Keratinocyte (primary cell): ENCODE data around the gene CELSR3. TPM values are rescaled to one million over a fixed set of nuclear protein-coding genes. Genes with fewer than 3 reads are reported as not detected.

Experiments
- DNase-seq: peaks from one replicate; pipeline ENCODE4 v3.0.0-alpha.2; 2011; ENCODE audit warnings: low read depth, missing footprints, low spot score
- FAIRE-seq: peaks from 2 replicates; lab custom pipeline; 2011; peaks lifted over from hg19 to GRCh38; lab: Jason Lieb, UNC
- H2AFZ ChIP-seq: 2 replicates; pipeline ENCODE4 v1.6.0; 2012; ENCODE audit warnings: low read length, control low read depth, inconsistent platforms; ENCODE audit not compliant: control insufficient read depth
- H3K27ac ChIP-seq: 2 replicates; pipeline ENCODE4 v1.5.1; 2011; ENCODE audit warnings: low read length; ENCODE audit not compliant: control insufficient read depth, insufficient read depth
- H3K27me3 ChIP-seq: 3 replicates; pipeline ENCODE4 v1.6.0; 2011; ENCODE audit warnings: low read length; ENCODE audit not compliant: control insufficient read depth, insufficient read depth; ENCODE audit errors: extremely low read depth
- H3K36me3 ChIP-seq, 2 experiments: 2 replicates in 1 of 2; 3 replicates in 1 of 2; pipeline ENCODE4 v1.5.1; 2011; ENCODE audit warnings: low read length in 2 of 2, mild to moderate bottlenecking in 1 of 2; ENCODE audit not compliant: control insufficient read depth in 2 of 2, insufficient read depth in 2 of 2; ENCODE audit errors: extremely low read depth in 1 of 2
- H3K4me1 ChIP-seq: 3 replicates; pipeline ENCODE4 v1.5.1; 2011; ENCODE audit warnings: low read length; ENCODE audit not compliant: control insufficient read depth, insufficient read depth; ENCODE audit errors: extremely low read depth
- H3K4me2 ChIP-seq: 3 replicates; pipeline ENCODE4 v1.6.0; 2011; ENCODE audit warnings: low read depth, low read length; ENCODE audit not compliant: control insufficient read depth, insufficient read depth; ENCODE audit errors: extremely low read depth
- H3K4me3 ChIP-seq, 3 experiments: fragments of 200-600 bp in 1 of 3; sonication (generic) in 1 of 3; 2 replicates in 2 of 3; 3 replicates in 1 of 3; pipeline ENCODE4 v1.5.1; 2011 to 2016; ENCODE audit warnings: low read length in 3 of 3, mild to moderate bottlenecking in 3 of 3, control low read depth in 2 of 3, inconsistent platforms in 1 of 3, low read depth in 1 of 3, mixed read lengths in 1 of 3, mixed run types in 1 of 3, moderate library complexity in 1 of 3; ENCODE audit not compliant: control insufficient read depth in 2 of 3, insufficient read depth in 2 of 3; ENCODE audit errors: extremely low read depth in 1 of 3
- H3K79me2 ChIP-seq: 2 replicates; pipeline ENCODE4 v1.6.0; 2012; ENCODE audit warnings: low read length; ENCODE audit not compliant: control insufficient read depth, insufficient read depth
- H3K9ac ChIP-seq: 3 replicates; pipeline ENCODE4 v1.6.0; 2011; ENCODE audit warnings: low read length; ENCODE audit not compliant: control insufficient read depth, insufficient read depth; ENCODE audit errors: extremely low read depth
- H3K9me1 ChIP-seq: 3 replicates; pipeline ENCODE4 v1.6.0; 2011; ENCODE audit warnings: low read length; ENCODE audit not compliant: control insufficient read depth, insufficient read depth; ENCODE audit errors: extremely low read depth
- H3K9me3 ChIP-seq: 2 replicates; pipeline ENCODE4 v1.5.1; 2012; ENCODE audit warnings: low read depth, low read length; ENCODE audit not compliant: control insufficient read depth
- H4K20me1 ChIP-seq: 3 replicates; pipeline ENCODE4 v1.6.0; 2011; ENCODE audit warnings: low read length; ENCODE audit not compliant: control insufficient read depth, insufficient read depth; ENCODE audit errors: extremely low read depth
- EZH2 ChIP-seq: IDR thresholded peaks from one replicate; pipeline ENCODE4 v1.6.1; 2012; ENCODE audit warnings: inconsistent platforms, mild to moderate bottlenecking, low read length, moderate library complexity
- dilution Hi-C: fragments of 300-500 bp; cut with MboI; formaldehyde crosslinking; loops from one replicate; pipeline ENCODE4 v1.7.0; 2020; ENCODE audit warnings: low sequenced_read_pairs; ENCODE audit not compliant: extremely low pct_ligation_motif_present
- polyA plus RNA-seq, 5 experiments: library from polyadenylated mRNA; depleted of rRNA in 3 of 5; stranded (reverse) in 3 of 5; stranded (forward) in 1 of 5; unstranded in 1 of 5; fragments of >200 nt; gene quantifications; 1 replicate in 1 of 5; 2 replicates in 3 of 5; 3 replicates in 1 of 5; pipeline versions ENCODE4 v1.2.1 to v1.2.3, GENCODE V29; 2011 to 2012; ENCODE audit warnings: missing spikeins in 2 of 5, low read depth in 1 of 5, low replicate concordance in 1 of 5
- TF ChIP-seq, protein P1 (sequence below), 3 experiments: IDR thresholded peaks in 1 of 3; conservative IDR thresholded peaks in 1 of 3; optimal IDR thresholded peaks in 1 of 3; 2 replicates in 2 of 3; 3 replicates in 1 of 3; pipeline versions ENCODE3 to v1.5.1; 2011; ENCODE audit warnings: low read length in 3 of 3, mild to moderate bottlenecking in 3 of 3, moderate library complexity in 2 of 3, control low read depth in 1 of 3, inconsistent platforms in 1 of 3; ENCODE audit not compliant: insufficient read depth in 2 of 3; ENCODE audit errors: extremely low read depth in 1 of 3

Gene CELSR3
- polyA plus RNA-seq, 1 donor (not counting 4 experiments of a cell fraction or from before 2014, with no cell fraction given), result 0.25 TPM

DNA sequence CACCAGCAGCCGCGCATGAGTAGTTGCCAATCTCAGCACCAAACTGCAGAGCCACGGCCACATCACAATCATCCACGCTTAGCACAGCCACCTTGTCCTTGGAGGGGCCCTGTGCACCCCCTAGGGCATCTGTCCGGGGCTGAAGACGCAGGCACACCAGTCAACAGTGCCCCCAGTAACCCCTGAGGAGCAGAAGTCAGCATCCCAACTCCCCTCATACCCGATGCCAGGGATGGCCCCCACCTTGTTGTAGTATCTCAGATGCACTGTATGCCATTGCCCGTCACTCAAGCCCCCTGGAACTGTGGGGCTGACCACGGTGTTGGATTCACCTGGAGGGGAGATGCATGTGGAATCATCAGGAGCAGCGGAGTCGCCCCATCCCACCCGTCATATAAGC is 7.6 kb downstream of the CELSR3 start:
- FAIRE-seq, result no peak
- H3K79me2 ChIP-seq, result no peaks in the 10 kb centered on the region
- dilution Hi-C loops, result no loop called here
- H3K27ac ChIP-seq, result no peak overlapping the region
- H3K9me1 ChIP-seq, result no peaks in the 10 kb centered on the region
- TF ChIP-seq, protein P1, sequence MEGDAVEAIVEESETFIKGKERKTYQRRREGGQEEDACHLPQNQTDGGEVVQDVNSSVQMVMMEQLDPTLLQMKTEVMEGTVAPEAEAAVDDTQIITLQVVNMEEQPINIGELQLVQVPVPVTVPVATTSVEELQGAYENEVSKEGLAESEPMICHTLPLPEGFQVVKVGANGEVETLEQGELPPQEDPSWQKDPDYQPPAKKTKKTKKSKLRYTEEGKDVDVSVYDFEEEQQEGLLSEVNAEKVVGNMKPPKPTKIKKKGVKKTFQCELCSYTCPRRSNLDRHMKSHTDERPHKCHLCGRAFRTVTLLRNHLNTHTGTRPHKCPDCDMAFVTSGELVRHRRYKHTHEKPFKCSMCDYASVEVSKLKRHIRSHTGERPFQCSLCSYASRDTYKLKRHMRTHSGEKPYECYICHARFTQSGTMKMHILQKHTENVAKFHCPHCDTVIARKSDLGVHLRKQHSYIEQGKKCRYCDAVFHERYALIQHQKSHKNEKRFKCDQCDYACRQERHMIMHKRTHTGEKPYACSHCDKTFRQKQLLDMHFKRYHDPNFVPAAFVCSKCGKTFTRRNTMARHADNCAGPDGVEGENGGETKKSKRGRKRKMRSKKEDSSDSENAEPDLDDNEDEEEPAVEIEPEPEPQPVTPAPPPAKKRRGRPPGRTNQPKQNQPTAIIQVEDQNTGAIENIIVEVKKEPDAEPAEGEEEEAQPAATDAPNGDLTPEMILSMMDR (optimal IDR thresholded peaks at IDR 0.05 in 1 of 3, IDR thresholded peaks at IDR 0.05 in 1 of 3, conservative IDR thresholded peaks at IDR 0.05 in 1 of 3; ENCODE audit: extremely low read depth in 1 of 3, insufficient read depth in 2 of 3, low read length in 3 of 3), result no peak
- TF ChIP-seq EZH2, result no peak
- no peak for DNase-seq
- no peaks in the 10 kb centered on the region for H4K20me1 ChIP-seq
- H2AFZ ChIP-seq, result no peak overlapping the region
- H3K9ac ChIP-seq, result no peak overlapping the region
- H3K4me1 ChIP-seq, result peaks cover 4% of the 10 kb centered on the region
- H3K36me3 ChIP-seq, result no peaks in the 10 kb centered on the region
- H3K9me3 ChIP-seq, result no peaks in the 10 kb centered on the region
- peaks cover 5% of the 10 kb centered on the region for H3K27me3 ChIP-seq
- H3K4me2 ChIP-seq, result no peak overlapping the region
- no peak overlapping the region for H3K4me3 ChIP-seq

DNA sequence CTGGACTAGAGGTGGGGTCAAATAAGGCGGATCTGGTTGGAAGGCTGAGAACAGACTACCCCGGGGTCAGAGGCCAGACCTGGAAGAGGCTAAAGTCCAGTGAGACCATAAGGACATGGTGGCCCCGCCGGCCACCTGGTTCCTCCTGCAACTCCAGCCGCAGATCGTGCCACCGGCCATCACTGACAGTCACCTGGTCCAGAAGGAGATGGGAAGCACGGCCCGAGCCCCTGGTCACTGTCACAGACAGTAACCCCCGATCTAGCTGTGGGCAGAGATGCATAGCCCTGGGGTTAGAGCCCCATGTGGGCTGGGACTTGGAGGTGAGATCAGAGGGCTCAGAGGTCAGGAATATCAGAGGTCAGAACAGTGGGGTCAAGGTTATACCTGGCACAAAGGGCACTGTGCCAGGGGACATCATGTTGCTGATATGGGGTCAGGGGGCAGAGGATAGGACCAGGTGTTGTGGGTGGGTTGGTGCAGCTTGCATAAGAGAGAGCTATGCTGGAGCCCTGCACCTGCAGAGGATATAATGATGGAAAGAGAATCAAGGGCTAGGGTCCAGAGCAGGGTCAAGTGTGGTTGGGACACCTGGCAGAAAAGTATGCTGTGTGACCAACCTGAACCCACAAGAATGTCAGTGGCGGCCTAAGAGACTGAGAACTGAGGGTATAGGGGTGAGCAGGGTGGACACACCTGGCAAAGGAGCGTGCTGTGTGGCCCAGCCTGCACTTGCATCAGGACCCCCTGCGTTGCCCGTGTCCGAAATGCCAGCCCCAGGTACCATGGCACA is 9.6 kb downstream of the CELSR3 start:
- Histone ChIP-seq H3K9me3 (no peaks in the 10 kb centered on the region), H3K4me3 (no peak overlapping the region), H3K4me2 (no peak overlapping the region), H3K9ac (no peak overlapping the region), H3K27ac (no peak overlapping the region), H3K36me3 (no peaks in the 10 kb centered on the region), H4K20me1 (no peaks in the 10 kb centered on the region), H3K79me2 (no peaks in the 10 kb centered on the region), H3K4me1 (peaks cover 4% of the 10 kb centered on the region), H3K9me1 (no peaks in the 10 kb centered on the region), H2AFZ (no peak overlapping the region), H3K27me3 (peaks cover 5% of the 10 kb centered on the region)
- no peak for DNase-seq
- FAIRE-seq, result no peak
- dilution Hi-C loops, result no loop called here
- TF ChIP-seq, protein P1 (optimal IDR thresholded peaks at IDR 0.05 in 1 of 3, IDR thresholded peaks at IDR 0.05 in 1 of 3, conservative IDR thresholded peaks at IDR 0.05 in 1 of 3; ENCODE audit: extremely low read depth in 1 of 3, insufficient read depth in 2 of 3, low read length in 3 of 3), result no peak
- no peak for TF ChIP-seq EZH2
